ENCODE data around the gene IKBIP.

GRCh38 chr12:98653866-98654493 is 9.4 kb upstream of the IKBIP start:
- peak; percentile 53; the same call in 1 of the 2 replicates for TF ChIP-seq CTCF (tag by site-specific recombination; IDR thresholded peaks at IDR 0.05)
- no peak for TF ChIP-seq ZNF311 (tag by site-specific recombination; IDR thresholded peaks at IDR 0.05; ENCODE audit: borderline replicate concordance)
- TF ChIP-seq ZNF140 (tag by site-specific recombination; IDR thresholded peaks at IDR 0.05) = no peak
- TF ChIP-seq ZNF837 (tag by site-specific recombination; IDR thresholded peaks at IDR 0.05) = no peak
- no peak for TF ChIP-seq ZBTB7A (tag by site-specific recombination; IDR thresholded peaks at IDR 0.05; ENCODE audit: low read depth)
- no peak for TF ChIP-seq ZNF473 (tag by site-specific recombination; IDR thresholded peaks at IDR 0.05)
- no peak for TF ChIP-seq ZNF174 (tag by site-specific recombination; IDR thresholded peaks at IDR 0.05)
- no peak for TF ChIP-seq ZNF518A (tag by site-specific recombination; conservative IDR thresholded peaks at IDR 0.05; ENCODE audit: low read depth)
- no peak for TF ChIP-seq REST (tag by site-specific recombination; IDR thresholded peaks at IDR 0.05)
- TF ChIP-seq ZNF629 (tag by site-specific recombination; IDR thresholded peaks at IDR 0.05) = no peak
- TF ChIP-seq RBAK (tag by site-specific recombination; IDR thresholded peaks at IDR 0.05) = no peak
- no peak for TF ChIP-seq ZNF843 (tag by site-specific recombination; IDR thresholded peaks at IDR 0.05)
